HepG2 (cell line): Measurements from ENCODE around the gene CD300LF. TPM values are rescaled to one million over a fixed set of nuclear protein-coding genes. Genes with fewer than 3 reads are reported as not detected.
A peak's percentile ranks its signal among the peaks of the same experiment; 100 is the strongest.

ENCODE experiments used
- ATM ChIP-seq: fragments of 450-650 bp; IDR thresholded peaks from 2 replicates; pipeline ENCODE4 v1.7.1; 2017; ENCODE audit warnings: mild to moderate bottlenecking, borderline replicate concordance
- HMG20A ChIP-seq: IDR thresholded peaks from 2 replicates; pipeline ENCODE4 v1.6.1; 2016; ENCODE audit warnings: borderline replicate concordance
- HMGA1 ChIP-seq: sonication (generic); formaldehyde crosslinking; conservative IDR thresholded peaks from 2 replicates; pipeline ENCODE4 v1.4.0; 2020; ENCODE audit warnings: missing genetic modification reagents
- HNF4A ChIP-seq: sonication (generic); formaldehyde crosslinking; IDR thresholded peaks from 2 replicates; pipeline ENCODE4 v1.4.0; 2020; ENCODE audit warnings: missing genetic modification reagents
- IRF2 ChIP-seq: IDR thresholded peaks from 2 replicates; pipeline ENCODE4 v1.6.1; 2018; ENCODE audit warnings: missing genetic modification reagents, missing compliant biosample characterization
- MYNN ChIP-seq: sonication (generic); formaldehyde crosslinking; IDR thresholded peaks from 2 replicates; pipeline ENCODE4 v1.4.0; 2020; ENCODE audit warnings: mild to moderate bottlenecking, low read depth, missing genetic modification reagents
- NFYC ChIP-seq: IDR thresholded peaks from 2 replicates; pipeline ENCODE4 v1.6.1; 2016; ENCODE audit warnings: missing genetic modification reagents, missing compliant biosample characterization
- RCOR2 ChIP-seq: IDR thresholded peaks from 2 replicates; pipeline ENCODE4 v1.6.1; 2016; ENCODE audit warnings: missing biosample characterization, missing genetic modification reagents
- ZBTB10 ChIP-seq: sonication (generic); formaldehyde crosslinking; IDR thresholded peaks from 2 replicates; pipeline ENCODE4 v1.4.0; 2020; ENCODE audit warnings: missing genetic modification reagents, borderline replicate concordance
- ZNF138 ChIP-seq: sonication (generic); formaldehyde crosslinking; IDR thresholded peaks from 2 replicates; pipeline ENCODE4 v1.5.0; 2020; ENCODE audit warnings: mild to moderate bottlenecking, low read depth, missing genetic modification reagents
- ZNF496 ChIP-seq: sonication (generic); formaldehyde crosslinking; IDR thresholded peaks from 2 replicates; pipeline ENCODE4 v1.8.1; 2023; ENCODE audit warnings: mild to moderate bottlenecking, moderate library complexity, missing genetic modification reagents; ENCODE audit not compliant: insufficient replicate concordance
- polyA plus RNA-seq, 8 experiments: library from polyadenylated mRNA; depleted of rRNA in 3 of 8; stranded (reverse) in 7 of 8; unstranded in 1 of 8; fragments of >200 nt; fragmentation: Illumina TruSeq in 4 of 8; extraction: Trizol in 4 of 8; gene quantifications; 2 replicates each; pipeline versions ENCODE4 v1.2.1 to v1.2.3, GENCODE V29; 2011 to 2016; ENCODE audit warnings: low read depth in 4 of 8, missing spikeins in 1 of 8, mixed read lengths in 1 of 8; ENCODE audit not compliant: insufficient read depth in 1 of 8
- total RNA-seq, 5 experiments: library from RNA; depleted of rRNA; stranded (reverse); fragments of >200 nt; fragmentation: Illumina TruSeq; extraction: Trizol; gene quantifications; 2 replicates each; pipeline ENCODE4 v1.2.3, GENCODE V29; 2016; ENCODE audit warnings: low read depth in 1 of 5
- TF ChIP-seq, protein P1 (sequence below): sonication (generic); formaldehyde crosslinking; IDR thresholded peaks from 2 replicates; pipeline ENCODE4 v1.5.1; 2020; ENCODE audit warnings: missing genetic modification reagents, mild to moderate bottlenecking, borderline replicate concordance
- TF ChIP-seq, protein P2 (sequence below): sonication (generic); formaldehyde crosslinking; IDR thresholded peaks from 2 replicates; pipeline ENCODE4 v1.9.0; 2021; ENCODE audit warnings: missing genetic modification reagents, borderline replicate concordance
- TF ChIP-seq, protein P3 (sequence below): sonication (generic); formaldehyde crosslinking; IDR thresholded peaks from 2 replicates; pipeline ENCODE4 v1.4.0; 2020; ENCODE audit warnings: mild to moderate bottlenecking, missing genetic modification reagents, borderline replicate concordance

CD300LF gene
- total and polyA plus RNA-seq, 2 of the 13 experiments (the other 11 are each of a cell fraction or from before 2014, with no cell fraction given) = not detected

- no peak for TF ChIP-seq ZNF138 (CRISPR knock-in tag)
- TF ChIP-seq HMG20A (CRISPR knock-in tag) = no peak
- TF ChIP-seq, protein P1, sequence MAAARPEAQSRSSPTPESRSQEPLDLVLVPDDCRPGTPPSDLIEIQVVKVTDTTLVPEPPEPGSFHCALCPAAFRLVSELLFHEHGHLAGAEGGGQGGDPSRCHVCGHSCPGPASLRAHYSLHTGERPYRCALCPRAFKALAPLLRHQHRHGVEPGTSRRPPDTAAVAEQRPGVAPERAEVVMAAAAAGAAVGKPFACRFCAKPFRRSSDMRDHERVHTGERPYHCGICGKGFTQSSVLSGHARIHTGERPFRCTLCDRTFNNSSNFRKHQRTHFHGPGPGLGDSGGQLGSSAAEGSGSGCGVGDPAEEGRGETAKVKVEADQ (CRISPR knock-in tag) = no peak
- TF ChIP-seq RCOR2 (CRISPR knock-in tag) = no peak
- TF ChIP-seq NFYC (CRISPR knock-in tag) = no peak
- no peak for TF ChIP-seq ATM
- peak; percentile 33 for TF ChIP-seq HNF4A (CRISPR knock-in tag)
- no peak for TF ChIP-seq MYNN
- TF ChIP-seq IRF2 (CRISPR knock-in tag) = no peak
- TF ChIP-seq, protein P2, sequence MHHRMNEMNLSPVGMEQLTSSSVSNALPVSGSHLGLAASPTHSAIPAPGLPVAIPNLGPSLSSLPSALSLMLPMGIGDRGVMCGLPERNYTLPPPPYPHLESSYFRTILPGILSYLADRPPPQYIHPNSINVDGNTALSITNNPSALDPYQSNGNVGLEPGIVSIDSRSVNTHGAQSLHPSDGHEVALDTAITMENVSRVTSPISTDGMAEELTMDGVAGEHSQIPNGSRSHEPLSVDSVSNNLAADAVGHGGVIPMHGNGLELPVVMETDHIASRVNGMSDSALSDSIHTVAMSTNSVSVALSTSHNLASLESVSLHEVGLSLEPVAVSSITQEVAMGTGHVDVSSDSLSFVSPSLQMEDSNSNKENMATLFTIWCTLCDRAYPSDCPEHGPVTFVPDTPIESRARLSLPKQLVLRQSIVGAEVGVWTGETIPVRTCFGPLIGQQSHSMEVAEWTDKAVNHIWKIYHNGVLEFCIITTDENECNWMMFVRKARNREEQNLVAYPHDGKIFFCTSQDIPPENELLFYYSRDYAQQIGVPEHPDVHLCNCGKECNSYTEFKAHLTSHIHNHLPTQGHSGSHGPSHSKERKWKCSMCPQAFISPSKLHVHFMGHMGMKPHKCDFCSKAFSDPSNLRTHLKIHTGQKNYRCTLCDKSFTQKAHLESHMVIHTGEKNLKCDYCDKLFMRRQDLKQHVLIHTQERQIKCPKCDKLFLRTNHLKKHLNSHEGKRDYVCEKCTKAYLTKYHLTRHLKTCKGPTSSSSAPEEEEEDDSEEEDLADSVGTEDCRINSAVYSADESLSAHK (CRISPR knock-in tag) = no peak
- TF ChIP-seq ZBTB10 (CRISPR knock-in tag) = no peak
- no peak for TF ChIP-seq ZNF496 (CRISPR knock-in tag)
- TF ChIP-seq, protein P3, sequence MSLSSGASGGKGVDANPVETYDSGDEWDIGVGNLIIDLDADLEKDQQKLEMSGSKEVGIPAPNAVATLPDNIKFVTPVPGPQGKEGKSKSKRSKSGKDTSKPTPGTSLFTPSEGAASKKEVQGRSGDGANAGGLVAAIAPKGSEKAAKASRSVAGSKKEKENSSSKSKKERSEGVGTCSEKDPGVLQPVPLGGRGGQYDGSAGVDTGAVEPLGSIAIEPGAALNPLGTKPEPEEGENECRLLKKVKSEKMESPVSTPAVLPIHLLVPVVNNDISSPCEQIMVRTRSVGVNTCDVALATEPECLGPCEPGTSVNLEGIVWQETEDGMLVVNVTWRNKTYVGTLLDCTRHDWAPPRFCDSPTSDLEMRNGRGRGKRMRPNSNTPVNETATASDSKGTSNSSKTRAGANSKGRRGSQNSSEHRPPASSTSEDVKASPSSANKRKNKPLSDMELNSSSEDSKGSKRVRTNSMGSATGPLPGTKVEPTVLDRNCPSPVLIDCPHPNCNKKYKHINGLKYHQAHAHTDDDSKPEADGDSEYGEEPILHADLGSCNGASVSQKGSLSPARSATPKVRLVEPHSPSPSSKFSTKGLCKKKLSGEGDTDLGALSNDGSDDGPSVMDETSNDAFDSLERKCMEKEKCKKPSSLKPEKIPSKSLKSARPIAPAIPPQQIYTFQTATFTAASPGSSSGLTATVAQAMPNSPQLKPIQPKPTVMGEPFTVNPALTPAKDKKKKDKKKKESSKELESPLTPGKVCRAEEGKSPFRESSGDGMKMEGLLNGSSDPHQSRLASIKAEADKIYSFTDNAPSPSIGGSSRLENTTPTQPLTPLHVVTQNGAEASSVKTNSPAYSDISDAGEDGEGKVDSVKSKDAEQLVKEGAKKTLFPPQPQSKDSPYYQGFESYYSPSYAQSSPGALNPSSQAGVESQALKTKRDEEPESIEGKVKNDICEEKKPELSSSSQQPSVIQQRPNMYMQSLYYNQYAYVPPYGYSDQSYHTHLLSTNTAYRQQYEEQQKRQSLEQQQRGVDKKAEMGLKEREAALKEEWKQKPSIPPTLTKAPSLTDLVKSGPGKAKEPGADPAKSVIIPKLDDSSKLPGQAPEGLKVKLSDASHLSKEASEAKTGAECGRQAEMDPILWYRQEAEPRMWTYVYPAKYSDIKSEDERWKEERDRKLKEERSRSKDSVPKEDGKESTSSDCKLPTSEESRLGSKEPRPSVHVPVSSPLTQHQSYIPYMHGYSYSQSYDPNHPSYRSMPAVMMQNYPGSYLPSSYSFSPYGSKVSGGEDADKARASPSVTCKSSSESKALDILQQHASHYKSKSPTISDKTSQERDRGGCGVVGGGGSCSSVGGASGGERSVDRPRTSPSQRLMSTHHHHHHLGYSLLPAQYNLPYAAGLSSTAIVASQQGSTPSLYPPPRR (CRISPR knock-in tag) = no peak; the same call in 1 of the 2 replicates
- TF ChIP-seq HMGA1 (CRISPR knock-in tag) = no peak
Measured at GRCh38 chr17:74749279-74750038, 36.7 kb upstream of the CD300LF start (continued).
